K562 (cell line): ENCODE data around the gene VIM. TPM values are rescaled to one million over a fixed set of nuclear protein-coding genes. Genes with fewer than 3 reads are reported as not detected.

Source experiments
- AFF1 ChIP-seq, 2 experiments: fragments of 450-650 bp; IDR thresholded peaks; 2 replicates each; pipeline ENCODE4 v1.6.1; 2018; ENCODE audit warnings: mild to moderate bottlenecking in 2 of 2, low read depth in 1 of 2; ENCODE audit not compliant: partially characterized antibody in 2 of 2
- BHLHE40 ChIP-seq: IDR thresholded peaks from 2 replicates; pipeline ENCODE4 v1.6.1; 2011; ENCODE audit warnings: low read length, improper control_type of control experiment
- CAMTA2 ChIP-seq: fragments of 250-450 bp; sonication (Bioruptor Pico); conservative IDR thresholded peaks from 2 replicates; pipeline ENCODE4 v1.5.1; 2022
- CBX3 ChIP-seq, 2 experiments: IDR thresholded peaks; 1 replicate in 1 of 2; 2 replicates in 1 of 2; pipeline ENCODE4 v1.6.1; 2012; ENCODE audit warnings: inconsistent platforms in 2 of 2, low read length in 2 of 2, borderline replicate concordance in 1 of 2, control low read depth in 1 of 2
- EP300 ChIP-seq: IDR thresholded peaks from 2 replicates; pipeline ENCODE4 v1.6.1; 2012; ENCODE audit warnings: low read length, improper control_type of control experiment
- FOXJ3 ChIP-seq: sonication (generic); formaldehyde crosslinking; IDR thresholded peaks from 2 replicates; pipeline ENCODE4 v1.4.0; 2020; ENCODE audit warnings: mild to moderate bottlenecking, missing genetic modification reagents
- HDAC3 ChIP-seq: fragments of 450-650 bp; IDR thresholded peaks from 2 replicates; pipeline ENCODE4 v1.6.1; 2018; ENCODE audit warnings: borderline replicate concordance, mild to moderate bottlenecking, moderate library complexity; ENCODE audit not compliant: partially characterized antibody
- HLTF ChIP-seq: fragments of 450-650 bp; IDR thresholded peaks from 2 replicates; pipeline ENCODE4 v1.6.1; 2016
- MAFK ChIP-seq: IDR thresholded peaks from 2 replicates; pipeline ENCODE4 v1.6.1; 2011; ENCODE audit warnings: low read length, improper control_type of control experiment
- MAZ ChIP-seq, 2 experiments: fragments of 450-650 bp in 1 of 2; sonication (generic) in 1 of 2; formaldehyde crosslinking; IDR thresholded peaks in 1 of 2; conservative IDR thresholded peaks in 1 of 2; 2 replicates each; pipeline versions ENCODE4 v1.4.0 to v1.5.0; 2020; ENCODE audit warnings: mild to moderate bottlenecking in 1 of 2, missing genetic modification reagents in 1 of 2
- NFATC3 ChIP-seq: fragments of 450-650 bp; IDR thresholded peaks from 2 replicates; pipeline ENCODE4 v1.6.1; 2017; ENCODE audit warnings: mild to moderate bottlenecking
- NFIC ChIP-seq: fragments of 450-650 bp; IDR thresholded peaks from 2 replicates; pipeline ENCODE4 v1.6.1; 2017; ENCODE audit warnings: mild to moderate bottlenecking, inconsistent platforms
- NR2C1 ChIP-seq, 2 experiments: fragments of 450-650 bp; IDR thresholded peaks; 2 replicates each; pipeline ENCODE4 v1.6.1; 2017; ENCODE audit warnings: mild to moderate bottlenecking in 2 of 2, antibody characterized with exemption in 1 of 2, inconsistent platforms in 1 of 2, missing compliant biosample characterization in 1 of 2, missing genetic modification characterization in 1 of 2
- POLR2A ChIP-seq: fragments of 450-650 bp; conservative IDR thresholded peaks from 2 replicates; pipeline ENCODE4 v1.6.1; 2016
- TEAD1 ChIP-seq, 2 experiments: fragments of 450-650 bp in 1 of 2; sonication (generic) in 1 of 2; formaldehyde crosslinking; IDR thresholded peaks; 2 replicates each; pipeline versions ENCODE4 v1.4.0 to v1.8.0; 2020 to 2022; ENCODE audit warnings: mild to moderate bottlenecking in 2 of 2, missing genetic modification reagents in 1 of 2
- TRIM24 ChIP-seq, 2 experiments: fragments of 450-650 bp; IDR thresholded peaks; 2 replicates each; pipeline ENCODE4 v1.6.1; 2016
- ZNF518B ChIP-seq: fragments of 250-450 bp; sonication (Bioruptor Pico); IDR thresholded peaks from 2 replicates; pipeline ENCODE4 v1.5.0; 2021; ENCODE audit warnings: mild to moderate bottlenecking, moderate library complexity
- polyA plus RNA-seq, 8 experiments: library from polyadenylated mRNA; depleted of rRNA in 4 of 8; stranded (reverse) in 5 of 8; unstranded in 3 of 8; fragments of >200 nt; fragmentation: Nextera tagmentation in 2 of 8; fragmentation: Illumina TruSeq in 1 of 8; extraction: Ambion mirVana in 2 of 8; extraction: Trizol in 1 of 8; gene quantifications; 2 replicates each; pipeline versions ENCODE4 v1.2.1 to v1.2.3, GENCODE V29; 2011 to 2014; ENCODE audit warnings: inconsistent platforms in 1 of 8, missing spikeins in 1 of 8
- total RNA-seq, 7 experiments: library from RNA; depleted of rRNA in 6 of 7; stranded (reverse); fragments of >200 nt in 6 of 7; fragmentation: Illumina TruSeq in 2 of 7; extraction: Trizol in 2 of 7; gene quantifications; 2 replicates each; pipeline versions ENCODE4 v1.2.1 to v1.2.3, GENCODE V29; 2011 to 2021; ENCODE audit warnings: low replicate concordance in 1 of 7
- TF ChIP-seq, protein P1 (sequence below), 2 experiments: fragments of 250-450 bp in 1 of 2; fragments of 450-650 bp in 1 of 2; sonication (Bioruptor Pico) in 1 of 2; IDR thresholded peaks; 2 replicates each; pipeline versions ENCODE4 v1.6.1 to v1.8.0; 2016 to 2021; ENCODE audit warnings: mild to moderate bottlenecking in 2 of 2, moderate library complexity in 2 of 2, missing compliant biosample characterization in 1 of 2, missing genetic modification characterization in 1 of 2
- TF ChIP-seq, protein P2 (sequence below), 2 experiments: fragments of 450-650 bp; conservative IDR thresholded peaks; 2 replicates each; pipeline ENCODE4 v1.6.1; 2017; ENCODE audit warnings: mild to moderate bottlenecking in 2 of 2, moderate library complexity in 2 of 2

Gene VIM
- total and polyA plus RNA-seq, 9 of the 15 experiments (the other 6 are each of a cell fraction or from before 2014, with no cell fraction given), result 86.0 to 621 (median 383) TPM

GRCh38 chr10:17247210-17247609 lies 19.2 kb downstream of the VIM start (continued):
- no peak for TF ChIP-seq ZNF518B (CRISPR knock-in tag)
- TF ChIP-seq TEAD1 (CRISPR knock-in tag; IDR thresholded peaks at IDR 0.05), result 0 out of 4 replicates have a peak, but pooled peaks of 1 of the 2 experiments have one; percentile 44
- no peak for TF ChIP-seq NR2C1 (IDR thresholded peaks at IDR 0.05)
- TF ChIP-seq NR2C1 (tag; IDR thresholded peaks at IDR 0.05), result 0 out of 2 replicates have a peak, but pooled peaks have one; percentile 17
- no peak for TF ChIP-seq POLR2A
- peak; percentile 97 to 98 for TF ChIP-seq TRIM24 (IDR thresholded peaks at IDR 0.05)
- TF ChIP-seq FOXJ3 (CRISPR knock-in tag), result no peak
- peak; percentile 36 to 74 for TF ChIP-seq AFF1 (IDR thresholded peaks at IDR 0.05; ENCODE audit: low read depth in 1 of 2, partially characterized antibody in 2 of 2)
- TF ChIP-seq MAZ (CRISPR knock-in tag; conservative IDR thresholded peaks at IDR 0.05 in 1 of 2, IDR thresholded peaks at IDR 0.05 in 1 of 2), result peak in 1 of 2 experiments; percentile 37; a peak in 1 of 4 replicates
- TF ChIP-seq EP300, result peak; percentile 61; the same call in 1 of the 2 replicates
- TF ChIP-seq CAMTA2, result no peak
- peak in 1 of 2 experiments; percentile 95; a peak in 2 of 3 replicates for TF ChIP-seq CBX3 (IDR thresholded peaks at IDR 0.05; ENCODE audit: borderline replicate concordance in 1 of 2, low read length in 2 of 2)
- 0 out of 2 replicates have a peak, but pooled peaks have one; percentile 26 for TF ChIP-seq BHLHE40
- no peak for TF ChIP-seq MAFK
- peak; percentile 72 for TF ChIP-seq NFIC
- TF ChIP-seq HLTF, result peak; percentile 79; the same call in 1 of the 2 replicates
- TF ChIP-seq NFATC3, result peak; percentile 79; the same call in 1 of the 2 replicates
- TF ChIP-seq, protein P1, sequence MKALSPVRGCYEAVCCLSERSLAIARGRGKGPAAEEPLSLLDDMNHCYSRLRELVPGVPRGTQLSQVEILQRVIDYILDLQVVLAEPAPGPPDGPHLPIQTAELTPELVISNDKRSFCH (CRISPR knock-in tag; IDR thresholded peaks at IDR 0.05), result no peak
- TF ChIP-seq, protein P1 (tag; IDR thresholded peaks at IDR 0.05), result peak; percentile 25; the same call in 1 of the 2 replicates
- peak; percentile 65 for TF ChIP-seq HDAC3
- TF ChIP-seq, protein P2, sequence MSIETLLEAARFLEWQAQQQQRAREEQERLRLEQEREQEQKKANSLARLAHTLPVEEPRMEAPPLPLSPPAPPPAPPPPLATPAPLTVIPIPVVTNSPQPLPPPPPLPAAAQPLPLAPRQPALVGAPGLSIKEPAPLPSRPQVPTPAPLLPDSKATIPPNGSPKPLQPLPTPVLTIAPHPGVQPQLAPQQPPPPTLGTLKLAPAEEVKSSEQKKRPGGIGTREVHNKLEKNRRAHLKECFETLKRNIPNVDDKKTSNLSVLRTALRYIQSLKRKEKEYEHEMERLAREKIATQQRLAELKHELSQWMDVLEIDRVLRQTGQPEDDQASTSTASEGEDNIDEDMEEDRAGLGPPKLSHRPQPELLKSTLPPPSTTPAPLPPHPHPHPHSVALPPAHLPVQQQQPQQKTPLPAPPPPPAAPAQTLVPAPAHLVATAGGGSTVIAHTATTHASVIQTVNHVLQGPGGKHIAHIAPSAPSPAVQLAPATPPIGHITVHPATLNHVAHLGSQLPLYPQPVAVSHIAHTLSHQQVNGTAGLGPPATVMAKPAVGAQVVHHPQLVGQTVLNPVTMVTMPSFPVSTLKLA (conservative IDR thresholded peaks at IDR 0.05), result peak; percentile 40 to 49; a peak in 3 of 4 replicates
